GM18505 (cell line): ENCODE measurements around the gene GDPD4.

Experiments used
- ATAC-seq: cut with Tn5 transposase; IDR thresholded peaks from one replicate; pipeline ENCODE4 v1.9.1; 2021; ENCODE audit not compliant: unreplicated experiment
- POLR2A ChIP-seq: IDR thresholded peaks from 4 replicates; pipeline ENCODE4 v1.6.1; 2011; ENCODE audit warnings: borderline replicate concordance; ENCODE audit not compliant: insufficient read depth, insufficient read length; ENCODE audit errors: extremely low read depth

Gene GDPD4

DNA sequence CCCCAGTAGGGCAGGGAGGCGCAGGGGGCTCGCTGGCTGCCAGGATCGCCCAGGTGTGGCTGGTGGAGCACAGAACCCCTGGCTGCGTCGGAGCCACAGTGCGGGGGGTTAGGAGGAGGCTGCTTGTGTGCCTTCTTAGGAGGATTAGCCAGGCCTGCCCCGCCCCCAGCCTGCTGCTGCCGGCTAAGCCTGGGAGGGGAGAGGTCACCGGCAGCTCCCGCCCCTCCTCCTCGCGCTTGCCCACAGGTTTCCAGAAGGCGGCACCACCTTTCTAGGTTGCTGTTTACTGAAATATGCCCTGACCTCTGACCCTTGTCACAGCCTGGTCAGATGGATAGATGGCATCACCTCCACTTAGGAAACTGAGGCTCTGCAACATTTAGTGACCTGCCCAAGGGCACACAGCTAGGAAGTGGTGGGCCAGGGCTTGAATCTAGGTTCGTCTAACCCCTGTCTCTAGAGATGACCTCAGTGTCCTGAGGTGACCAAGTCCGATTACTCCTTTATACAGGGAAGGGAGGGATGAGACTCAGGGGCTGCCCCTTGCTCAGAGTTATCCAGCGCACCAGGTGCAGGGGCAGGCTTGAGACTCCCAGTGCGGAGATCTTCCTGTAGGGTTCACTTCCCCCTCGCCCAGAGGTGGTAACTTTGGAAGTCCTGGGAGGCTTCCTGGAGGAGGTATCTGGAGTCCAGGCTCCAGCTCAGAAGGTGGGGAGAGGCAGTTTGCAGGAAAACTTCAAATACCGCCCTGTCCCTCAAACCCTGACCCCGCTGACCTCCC lies 129.4 kb downstream of the GDPD4 start:
- no peak for TF ChIP-seq POLR2A
- ATAC-seq: no peak

DNA sequence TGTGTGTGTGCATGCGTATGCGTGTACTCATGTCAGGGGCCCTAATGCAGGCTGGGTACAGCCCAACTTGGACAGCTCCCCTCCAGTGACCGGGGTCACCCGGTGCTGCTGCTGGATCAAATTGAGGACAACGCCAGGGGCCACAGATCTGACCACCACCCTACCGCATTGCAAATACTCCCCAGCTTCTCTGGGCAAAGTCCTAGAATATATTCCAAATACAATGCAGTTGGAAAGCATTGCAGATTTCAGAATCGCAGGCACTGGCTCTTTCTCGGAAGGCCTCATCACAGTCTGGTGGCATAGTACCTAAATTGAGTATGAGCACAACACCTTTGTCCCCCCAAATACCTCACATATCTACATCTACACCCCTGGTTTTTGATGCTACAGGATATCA lies 130.2 kb downstream of the GDPD4 start:
- ATAC-seq: no peak
- no peak for TF ChIP-seq POLR2A

DNA sequence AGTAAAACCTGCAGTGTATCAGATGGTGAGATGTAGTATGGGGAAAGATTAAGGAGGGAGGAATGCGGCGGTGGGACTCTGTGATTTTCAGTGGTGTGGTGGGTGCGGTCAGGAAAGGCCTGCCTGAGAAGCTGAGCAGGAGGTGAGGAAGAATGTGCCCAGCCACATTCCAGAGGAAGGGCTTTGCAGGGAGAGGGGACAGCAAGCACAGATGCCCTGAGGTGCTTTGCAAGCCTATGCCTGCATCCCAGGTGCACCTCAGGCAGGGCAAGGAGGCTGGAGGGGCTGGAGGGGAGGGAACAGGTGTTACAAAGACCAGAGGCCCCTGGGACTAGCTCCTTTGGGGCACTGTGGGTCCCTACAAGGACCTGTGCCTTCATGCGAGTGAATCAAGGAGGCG lies 131.4 kb downstream of the GDPD4 start:
- TF ChIP-seq POLR2A: no peak
- no peak for ATAC-seq

DNA sequence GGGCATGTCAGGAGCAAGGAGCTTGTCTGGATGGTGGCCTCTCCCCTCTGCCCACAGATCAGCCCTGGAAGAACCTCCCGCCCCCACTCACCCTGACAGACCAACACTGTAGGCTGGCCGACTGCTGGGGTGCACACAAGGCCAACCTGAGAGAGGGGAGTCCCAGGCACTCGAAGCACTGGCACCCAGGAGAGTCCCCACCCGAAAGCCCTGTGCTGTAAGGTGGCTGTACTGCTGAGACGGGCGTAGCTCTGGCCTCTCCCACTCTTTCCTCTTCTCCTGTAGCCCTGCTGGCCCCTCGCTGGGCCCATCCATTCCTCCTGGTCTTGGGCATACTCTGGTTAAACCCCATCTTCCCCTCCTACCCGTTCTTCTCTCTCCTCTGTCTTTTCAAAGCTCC lies 133.7 kb downstream of the GDPD4 start:
- ATAC-seq: no peak
- TF ChIP-seq POLR2A: no peak

DNA sequence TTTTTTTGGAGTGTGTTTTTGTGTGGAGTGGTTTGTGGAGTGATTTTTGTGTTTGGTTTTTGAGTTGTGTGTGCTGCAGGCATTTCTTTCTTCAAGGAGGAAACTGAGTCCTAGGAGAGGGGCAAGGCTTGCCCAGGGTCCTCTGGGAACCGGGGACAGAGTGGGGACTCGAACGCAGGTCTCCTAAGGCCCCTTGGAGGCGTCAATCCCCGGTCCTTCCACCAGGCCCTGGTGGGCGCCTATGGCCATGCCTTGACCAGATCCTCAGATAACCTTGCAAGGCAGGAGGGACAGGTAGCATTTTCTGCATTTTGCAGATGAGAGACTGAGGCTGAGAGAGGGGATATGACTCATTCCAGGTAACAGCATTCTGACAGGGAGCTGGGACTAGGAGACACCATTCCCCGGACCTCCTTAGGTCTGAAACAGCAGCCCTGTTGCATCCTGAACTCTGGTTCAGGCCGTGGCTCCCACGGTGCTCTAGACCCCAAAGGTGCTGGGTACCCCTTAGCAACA lies 134.3 kb downstream of the GDPD4 start:
- TF ChIP-seq POLR2A: no peak

More for the DNA sequence above, 134.3 kb downstream of the GDPD4 start:
- no peak for ATAC-seq
